ENCODE measurements around the gene KIF5A.
"Not testable (repeated sequence)": the region's sequence is repeated elsewhere in the genome, so short reads cannot be mapped to it uniquely, and the experiment has no call there.

Gene KIF5A

GRCh38 chr12:57609781-57610553, 60.1 kb downstream of the KIF5A start:
- no peak for DNase-seq

GRCh38 chr12:57610554-57611107, 60.8 kb downstream of the KIF5A start:
- DNase-seq: no peak

- no peak for DNase-seq
Observed at GRCh38 chr12:57611108-57611826, 61.4 kb downstream of the KIF5A start, which contains the start of gene ARHGEF25. Gene ARHGEF25 (plus strand): TSS chr12:57611435. CDS start chr12:57611895, 460 bp downstream.

DNA sequence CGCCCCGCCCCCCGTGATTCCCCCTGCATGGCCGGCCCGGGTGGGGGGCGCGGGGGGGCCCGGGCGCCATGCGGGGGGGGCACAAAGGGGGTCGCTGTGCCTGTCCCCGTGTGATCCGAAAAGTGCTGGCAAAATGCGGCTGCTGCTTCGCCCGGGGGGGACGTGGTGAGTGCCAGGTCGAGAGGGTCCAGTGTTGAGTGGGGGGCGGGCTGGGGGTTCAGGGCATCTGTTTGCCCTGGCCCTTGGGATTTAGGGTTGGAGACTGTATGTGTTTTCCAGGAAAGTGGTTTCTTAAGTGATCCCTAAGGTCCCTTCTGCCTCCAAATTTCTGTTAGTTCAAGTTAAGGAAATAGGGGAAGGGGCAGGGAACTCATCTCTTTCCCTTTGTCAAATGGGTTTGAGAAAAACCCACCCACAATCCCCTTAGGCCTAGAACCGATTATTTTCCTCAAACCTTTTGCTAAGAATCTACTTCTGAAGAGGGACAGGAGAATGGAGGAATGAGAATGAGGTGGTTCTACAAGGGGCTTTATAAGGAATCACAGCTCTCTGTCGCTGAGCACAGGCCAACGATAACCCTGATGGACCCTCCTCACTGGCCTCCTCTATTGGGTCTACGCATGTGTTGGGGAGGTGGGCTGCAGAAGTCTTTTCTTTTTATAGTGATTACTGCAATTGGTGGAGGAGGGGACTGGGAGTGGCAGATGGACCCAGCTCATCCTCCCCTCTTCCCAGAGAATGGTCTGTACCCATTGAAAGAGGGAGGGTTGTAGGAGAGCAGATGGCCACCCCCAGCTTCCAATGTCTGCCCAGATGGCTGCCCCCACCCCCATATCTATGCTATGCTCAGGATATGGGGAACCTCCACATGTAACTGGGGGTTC, 62.2 kb downstream of the KIF5A start:
- no peak for DNase-seq

DNA sequence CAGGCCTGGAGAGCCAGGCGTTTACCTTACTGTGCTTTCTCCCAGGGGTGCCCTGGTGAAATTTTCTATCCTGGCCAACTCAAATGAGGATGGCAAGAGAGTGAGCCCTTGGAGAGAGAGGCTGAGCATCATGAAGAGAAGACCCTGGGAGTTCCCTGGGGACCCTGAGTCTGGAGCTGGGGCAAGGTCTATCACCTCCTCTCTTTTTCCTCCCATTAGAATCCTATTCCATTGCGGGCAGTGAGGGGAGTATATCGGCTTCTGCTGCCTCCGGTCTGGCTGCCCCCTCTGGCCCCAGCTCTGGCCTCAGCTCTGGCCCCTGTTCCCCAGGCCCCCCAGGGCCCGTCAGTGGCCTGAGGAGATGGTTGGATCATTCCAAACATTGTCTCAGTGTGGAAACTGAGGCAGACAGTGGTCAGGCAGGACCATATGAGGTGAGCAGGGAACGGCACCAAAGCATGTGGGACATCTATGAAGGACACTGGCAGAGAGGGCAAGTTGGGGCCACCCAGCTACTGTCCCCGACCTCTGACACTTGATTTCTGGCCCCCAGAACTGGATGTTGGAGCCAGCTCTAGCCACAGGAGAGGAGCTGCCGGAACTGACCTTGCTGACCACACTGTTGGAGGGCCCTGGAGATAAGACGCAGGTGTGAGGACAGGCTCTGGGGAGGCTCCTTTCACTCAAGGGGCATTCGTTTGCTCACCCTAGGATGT, 63.0 kb downstream of the KIF5A start:
- no peak for DNase-seq

DNA sequence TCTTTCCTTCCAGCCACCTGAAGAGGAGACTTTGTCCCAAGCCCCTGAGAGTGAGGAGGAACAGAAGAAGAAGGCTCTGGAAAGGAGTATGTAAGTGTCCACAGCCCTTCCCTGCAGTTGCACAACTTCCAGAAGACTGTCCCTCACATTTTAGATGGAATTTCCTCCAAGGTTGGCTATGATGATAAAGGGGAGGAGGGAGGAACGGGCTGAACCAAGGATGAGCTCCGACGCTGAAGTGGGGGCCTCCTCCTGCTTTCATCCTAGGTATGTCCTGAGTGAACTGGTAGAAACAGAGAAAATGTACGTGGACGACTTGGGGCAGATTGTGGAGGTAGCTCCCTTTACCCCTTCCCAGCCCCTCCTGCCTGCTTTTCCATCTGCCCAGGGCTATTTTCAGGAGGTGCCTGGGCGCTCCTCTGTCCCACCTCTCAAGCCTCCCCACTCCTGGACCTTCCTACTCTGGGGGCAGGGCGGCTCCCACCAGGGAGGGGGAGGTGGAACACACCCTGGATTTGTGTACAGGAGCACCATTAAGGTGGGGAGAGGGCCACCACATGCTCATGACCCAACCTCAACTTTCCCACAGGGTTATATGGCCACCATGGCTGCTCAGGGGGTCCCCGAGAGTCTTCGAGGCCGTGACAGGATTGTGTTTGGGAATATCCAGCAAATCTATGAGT, 63.7 kb downstream of the KIF5A start:
- DNase-seq: no peak

DNA sequence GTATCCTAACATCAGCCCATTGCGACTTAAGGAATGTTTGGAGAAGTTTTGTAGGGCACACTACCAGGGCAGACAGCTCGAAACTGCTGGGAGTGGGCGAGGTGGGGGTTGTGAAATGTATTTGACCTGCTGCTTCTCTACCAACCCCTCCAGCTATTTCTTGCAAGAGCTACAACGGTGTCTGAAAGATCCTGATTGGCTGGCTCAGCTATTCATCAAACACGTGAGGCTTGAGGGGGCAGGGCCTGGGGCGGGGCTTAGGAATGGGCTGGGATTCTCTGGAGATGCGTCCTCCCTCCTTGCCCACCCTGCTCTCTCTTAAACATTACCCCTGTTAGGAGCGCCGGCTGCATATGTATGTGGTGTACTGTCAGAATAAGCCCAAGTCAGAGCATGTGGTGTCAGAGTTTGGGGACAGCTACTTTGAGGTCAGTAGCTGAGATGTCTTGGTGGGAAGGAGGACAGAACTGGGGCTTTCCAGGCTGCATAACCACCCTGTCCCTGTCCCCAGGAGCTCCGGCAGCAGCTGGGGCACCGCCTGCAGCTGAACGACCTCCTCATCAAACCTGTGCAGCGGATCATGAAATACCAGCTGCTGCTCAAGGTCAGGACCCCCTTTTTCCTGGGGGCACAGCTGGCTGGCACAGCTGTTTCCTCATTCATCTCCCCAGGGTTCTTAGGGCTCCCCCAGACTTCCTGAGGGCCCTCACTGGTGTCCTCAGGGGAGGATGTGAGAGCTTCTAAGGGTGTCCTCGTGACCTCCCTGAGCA, 64.5 kb downstream of the KIF5A start:
- peak in 1 of 2 donors; percentile 22 for DNase-seq

DNA sequence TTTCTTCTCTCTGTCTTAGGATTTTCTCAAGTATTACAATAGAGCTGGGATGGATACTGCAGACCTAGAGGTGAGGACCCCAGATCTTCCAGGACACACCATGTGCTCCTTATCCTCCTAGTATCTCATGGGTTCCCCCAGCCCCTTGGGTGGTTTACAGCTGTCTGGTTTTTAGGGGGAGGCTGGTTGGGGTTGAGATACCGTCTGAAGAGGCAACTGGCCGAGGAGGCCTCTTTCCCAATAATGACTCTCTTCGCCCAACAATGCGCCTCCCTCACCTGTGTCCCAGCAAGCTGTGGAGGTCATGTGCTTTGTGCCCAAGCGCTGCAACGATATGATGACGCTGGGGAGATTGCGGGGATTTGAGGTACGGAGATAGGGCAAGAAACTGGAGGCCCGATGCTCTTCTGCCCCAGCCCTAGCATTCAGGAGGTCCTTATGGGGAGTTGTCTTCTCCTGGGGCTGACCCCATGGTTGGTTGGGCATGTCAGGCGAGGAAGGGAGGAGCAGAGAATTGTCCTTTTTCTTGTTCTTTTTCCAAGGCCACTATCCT, 65.2 kb downstream of the KIF5A start:
- no peak for DNase-seq

DNA sequence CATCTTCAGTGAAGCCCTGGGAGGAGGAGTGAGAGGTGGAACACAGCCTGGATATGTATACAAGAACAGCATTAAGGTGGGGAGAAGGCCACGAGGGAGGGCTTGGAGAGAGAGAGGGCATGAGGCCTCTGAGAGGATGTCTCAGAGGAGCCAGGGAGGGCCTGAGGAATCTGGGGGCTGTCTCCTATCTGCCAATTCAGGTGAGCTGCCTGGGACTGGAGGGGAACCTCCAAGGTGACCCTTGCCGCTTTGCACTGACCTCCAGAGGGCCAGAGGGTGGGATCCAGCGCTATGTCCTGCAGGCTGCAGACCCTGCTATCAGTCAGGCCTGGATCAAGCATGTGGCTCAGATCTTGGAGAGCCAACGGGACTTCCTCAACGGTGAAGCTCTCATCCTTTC, 65.8 kb downstream of the KIF5A start:
- DNase-seq: no peak

GRCh38 chr12:57616383-57617101, 66.7 kb downstream of the KIF5A start:
- DNase-seq: no peak

DNA sequence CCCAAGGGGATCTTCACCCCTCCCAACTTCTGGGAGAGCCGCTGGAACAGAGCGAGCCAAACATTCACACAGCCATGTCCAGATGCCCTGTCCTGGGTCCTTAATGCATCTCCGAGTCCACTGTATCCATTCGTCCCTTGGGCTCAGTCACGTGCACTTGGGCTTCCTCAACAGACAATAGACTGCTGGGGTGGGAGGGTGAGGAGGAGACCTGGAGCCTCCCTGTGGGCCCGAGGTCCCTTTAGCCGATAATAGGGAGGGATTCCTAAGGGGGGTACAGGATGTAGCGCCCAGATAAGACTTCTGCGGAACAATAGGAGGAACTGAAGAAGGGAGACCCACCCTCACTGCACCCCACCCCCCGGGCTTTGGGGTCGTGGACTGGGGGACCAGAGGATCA, 68.1 kb downstream of the KIF5A start:
- no peak for DNase-seq

DNA sequence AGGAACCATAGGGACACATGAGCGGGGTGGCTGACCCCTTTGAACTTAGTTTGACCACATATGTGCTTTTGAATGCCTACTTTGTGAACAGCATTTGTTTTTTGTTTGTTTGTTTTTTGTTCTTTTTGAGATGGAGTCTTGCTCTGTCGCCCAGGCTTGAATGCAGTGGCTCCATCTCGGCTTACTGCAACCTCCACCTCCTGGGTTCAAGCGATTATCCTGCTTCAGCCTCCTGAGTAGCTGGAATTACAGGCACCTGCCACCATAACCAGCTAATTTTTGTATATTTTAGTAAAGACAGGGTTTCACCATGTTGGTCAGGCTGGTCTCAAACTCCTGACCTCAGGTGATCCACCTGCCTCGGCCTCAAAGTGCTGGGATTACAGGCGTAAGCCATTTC, 68.6 kb downstream of the KIF5A start:
- DNase-seq: not testable (repeated sequence)

GRCh38 chr12:57618966-57619433, 69.2 kb downstream of the KIF5A start:
- no peak for DNase-seq

GRCh38 chr12:57619434-57620244, 69.8 kb downstream of the KIF5A start:
- DNase-seq: no peak

DNA sequence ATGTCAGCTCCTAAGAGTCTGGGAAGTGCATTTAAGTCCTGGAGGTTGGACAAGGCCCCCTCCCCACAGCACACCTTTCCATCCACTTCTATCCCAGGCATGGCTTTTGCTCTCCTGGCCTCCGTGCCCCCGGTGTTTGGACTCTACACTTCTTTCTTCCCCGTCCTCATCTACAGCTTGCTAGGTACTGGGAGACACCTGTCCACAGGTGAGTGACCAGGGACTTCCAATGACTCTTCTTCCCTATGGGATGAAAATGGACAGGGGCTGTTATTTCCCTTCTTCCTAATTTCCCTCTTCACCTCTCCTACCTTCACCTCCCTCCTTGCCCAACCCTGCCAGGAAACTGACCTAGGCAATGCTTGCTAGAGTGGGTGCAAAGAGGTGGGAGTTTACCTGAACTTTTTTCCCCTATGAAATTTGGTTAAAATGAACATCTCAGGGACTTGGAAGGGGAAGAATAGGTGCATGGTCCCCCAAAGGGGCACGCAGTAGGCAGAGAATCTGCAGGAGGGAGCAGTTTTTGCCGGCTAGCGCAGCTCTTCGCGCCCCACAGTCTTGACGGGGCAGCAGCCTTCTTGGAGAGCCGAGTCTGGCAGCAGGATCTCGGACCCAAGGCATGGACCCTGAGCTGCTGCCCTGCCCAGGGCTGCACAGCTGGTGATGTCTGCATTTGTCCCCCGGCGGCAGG, 70.5 kb downstream of the KIF5A start:
- DNase-seq: no peak

GRCh38 chr12:57620936-57621496, 71.2 kb downstream of the KIF5A start:
- DNase-seq: peak; percentile 32 to 40

- DNase-seq: peak in 1 of 2 donors; percentile 39
Observed at GRCh38 chr12:57621497-57622292, 71.9 kb downstream of the KIF5A start.
